ENCODE results near the gene CABLES1. TPM values are rescaled to one million over a fixed set of nuclear protein-coding genes. Genes with fewer than 3 reads are reported as not detected.

CABLES1 gene
- total RNA-seq, 1 experiment from 2014 or later, result 16.2 TPM

- H3K4me3 Mint-ChIP-seq (ENCODE audit: low read depth, unreplicated experiment), result no peak overlapping the region
- no peaks in the 10 kb centered on the region for H3K27me3 Mint-ChIP-seq (ENCODE audit: unreplicated experiment)
- no peak for DNase-seq
- no peaks in the 10 kb centered on the region for H3K9me3 Mint-ChIP-seq (ENCODE audit: low read depth, unreplicated experiment)
- no peak overlapping the region for H3K27ac Mint-ChIP-seq (ENCODE audit: unreplicated experiment)
- no peaks in the 10 kb centered on the region for H3K4me1 Mint-ChIP-seq (ENCODE audit: low read depth, unreplicated experiment)
- intact Hi-C loops (cut with micrococcal nuclease; ENCODE audit: unreplicated experiment), result no loop called here
- no peak for TF ChIP-seq CTCF (IDR thresholded peaks at IDR 0.05; ENCODE audit: unreplicated experiment)
- CTCF ChIA-PET, result no interaction called here
- BruUV-seq (replicated peaks), result no TSS peak
- no peaks in the 10 kb centered on the region for H3K36me3 Mint-ChIP-seq (ENCODE audit: insufficient read depth, unreplicated experiment)
Measured at GRCh38 chr18:23178201-23178600, 42.9 kb downstream of the CABLES1 start.

- no peak for TF ChIP-seq CTCF (IDR thresholded peaks at IDR 0.05; ENCODE audit: unreplicated experiment)
Measured at GRCh38 chr18:23178661-23179081, 43.4 kb downstream of the CABLES1 start.

GRCh38 chr18:23179416-23179815 is 44.1 kb downstream of the CABLES1 start:
- Mint-ChIP-seq H3K27me3 (ENCODE audit: unreplicated experiment) (no peaks in the 10 kb centered on the region), H3K27ac (ENCODE audit: unreplicated experiment) (no peak overlapping the region), H3K4me1 (ENCODE audit: low read depth, unreplicated experiment) (peaks cover 6% of the 10 kb centered on the region), H3K9me3 (ENCODE audit: low read depth, unreplicated experiment) (no peaks in the 10 kb centered on the region), H3K36me3 (ENCODE audit: insufficient read depth, unreplicated experiment) (no peaks in the 10 kb centered on the region), H3K4me3 (ENCODE audit: low read depth, unreplicated experiment) (no peak overlapping the region)
- DNase-seq, result no peak
- intact Hi-C loops (cut with micrococcal nuclease; ENCODE audit: unreplicated experiment), result no loop called here
- BruUV-seq (replicated peaks), result no TSS peak
- no peak for TF ChIP-seq CTCF (IDR thresholded peaks at IDR 0.05; ENCODE audit: unreplicated experiment)
- CTCF ChIA-PET, result no interaction called here

More at GRCh38 chr18:23178661-23179081, 43.4 kb downstream of the CABLES1 start:
- Mint-ChIP-seq H3K4me1 (ENCODE audit: low read depth, unreplicated experiment) (peaks cover under 1% of the 10 kb centered on the region), H3K4me3 (ENCODE audit: low read depth, unreplicated experiment) (no peak overlapping the region), H3K36me3 (ENCODE audit: insufficient read depth, unreplicated experiment) (no peaks in the 10 kb centered on the region), H3K27ac (ENCODE audit: unreplicated experiment) (no peak overlapping the region), H3K27me3 (ENCODE audit: unreplicated experiment) (no peaks in the 10 kb centered on the region), H3K9me3 (ENCODE audit: low read depth, unreplicated experiment) (no peaks in the 10 kb centered on the region)
- BruUV-seq (replicated peaks), result no TSS peak
- CTCF ChIA-PET, result interaction anchor here (0.6 kb wide), 2 partner anchors 9 to 64 kb away, joined by 3 read pairs; no protein-coding TSS in a partner anchor
- DNase-seq, result no peak
- intact Hi-C loops (cut with micrococcal nuclease; ENCODE audit: unreplicated experiment), result no loop called here

GRCh38 chr18:23181547-23181946 is 46.3 kb downstream of the CABLES1 start:
- Mint-ChIP-seq H3K27me3 (ENCODE audit: unreplicated experiment) (no peaks in the 10 kb centered on the region), H3K27ac (ENCODE audit: unreplicated experiment) (no peak overlapping the region), H3K4me1 (ENCODE audit: low read depth, unreplicated experiment) (peaks cover 6% of the 10 kb centered on the region), H3K9me3 (ENCODE audit: low read depth, unreplicated experiment) (no peaks in the 10 kb centered on the region), H3K36me3 (ENCODE audit: insufficient read depth, unreplicated experiment) (no peaks in the 10 kb centered on the region), H3K4me3 (ENCODE audit: low read depth, unreplicated experiment) (no peak overlapping the region)
- no peak for TF ChIP-seq CTCF (IDR thresholded peaks at IDR 0.05; ENCODE audit: unreplicated experiment)
- CTCF ChIA-PET, result no interaction called here
- intact Hi-C loops (cut with micrococcal nuclease; ENCODE audit: unreplicated experiment), result no loop called here
- BruUV-seq (replicated peaks), result no TSS peak
- DNase-seq, result no peak

All from Calu3 (cell line).